DOHH2 (cell line): ENCODE data around the gene AHCTF1.
"Not testable (repeated sequence)": the region's sequence is repeated elsewhere in the genome, so short reads cannot be mapped to it uniquely, and the experiment has no call there.

Source experiments
- H3F3A ChIP-seq: fragments of 200-600 bp; sonication (generic), shearing (Covaris generic); 2 replicates; pipeline ENCODE4 v1.6.0; 2016; ENCODE audit warnings: antibody characterized with exemption, mild to moderate bottlenecking; ENCODE audit not compliant: control insufficient read depth, insufficient read depth
- H3K27ac ChIP-seq: fragments of 200-600 bp; sonication (generic); 2 replicates; pipeline ENCODE4 v1.5.1; 2014; ENCODE audit warnings: low read depth, mild to moderate bottlenecking, low read length, moderate library complexity
- H3K27me3 ChIP-seq: fragments of 200-600 bp; sonication (generic); 2 replicates; pipeline ENCODE4 v1.6.1; 2014; ENCODE audit warnings: mild to moderate bottlenecking, low read length, mixed read lengths; ENCODE audit not compliant: control insufficient read depth
- H3K36me3 ChIP-seq: fragments of 200-600 bp; sonication (generic); 2 replicates; pipeline ENCODE4 v1.6.1; 2014; ENCODE audit warnings: mild to moderate bottlenecking, low read length, moderate library complexity, mixed read lengths; ENCODE audit not compliant: control insufficient read depth
- H3K4me1 ChIP-seq: fragments of 200-600 bp; sonication (generic); 2 replicates; pipeline ENCODE4 v1.6.1; 2014; ENCODE audit warnings: mild to moderate bottlenecking, low read length, mixed read lengths; ENCODE audit not compliant: control insufficient read depth
- H3K4me2 ChIP-seq: fragments of 200-600 bp; sonication (generic); 2 replicates; pipeline ENCODE4 v1.6.0; 2014; ENCODE audit warnings: mild to moderate bottlenecking, low read length, moderate library complexity
- H3K4me3 ChIP-seq: fragments of 200-600 bp; sonication (generic); 2 replicates; pipeline ENCODE4 v1.5.1; 2014; ENCODE audit warnings: mild to moderate bottlenecking, low read length, mixed read lengths
- H3K79me2 ChIP-seq: fragments of 200-600 bp; sonication (generic); 2 replicates; pipeline ENCODE4 v1.6.1; 2014; ENCODE audit warnings: mild to moderate bottlenecking, low read length, mixed read lengths; ENCODE audit not compliant: control insufficient read depth
- H3K9me2 ChIP-seq: fragments of 200-600 bp; sonication (generic); replicated peaks from 2 replicates; pipeline ENCODE4 v1.6.1; 2014; ENCODE audit warnings: mild to moderate bottlenecking, low read length, mixed read lengths; ENCODE audit not compliant: control insufficient read depth
- H3K9me3 ChIP-seq: fragments of 200-600 bp; sonication (generic); 2 replicates; pipeline ENCODE4 v1.6.1; 2014; ENCODE audit warnings: antibody characterized with exemption, low read length, mixed read lengths; ENCODE audit not compliant: control insufficient read depth, insufficient read depth
- H4K20me1 ChIP-seq: fragments of 200-600 bp; sonication (generic); 2 replicates; pipeline ENCODE4 v1.6.0; 2014; ENCODE audit warnings: low read depth, mild to moderate bottlenecking, antibody characterized with exemption, low read length, moderate library complexity; ENCODE audit not compliant: control insufficient read depth, insufficient read depth
- CTCF ChIP-seq: fragments of 200-600 bp; sonication (generic); IDR thresholded peaks from one replicate; pipeline ENCODE4 v1.5.1; 2014; ENCODE audit warnings: antibody characterized with exemption, mild to moderate bottlenecking, low read depth, low read length; ENCODE audit not compliant: poor library complexity, severe bottlenecking
- EZH2phosphoT487 ChIP-seq: fragments of 200-600 bp; sonication (generic); IDR thresholded peaks from 2 replicates; pipeline ENCODE4 v1.6.1; 2017; ENCODE audit warnings: borderline replicate concordance, mild to moderate bottlenecking, antibody characterized with exemption, low read length, moderate library complexity, mixed read lengths

AHCTF1 gene

GRCh38 chr1:246865921-246866320 is 65.8 kb downstream of the AHCTF1 start:
- H3K36me3 ChIP-seq = peaks cover 82% of the 10 kb centered on the region
- no peak overlapping the region for H3K27ac ChIP-seq

GRCh38 chr1:246863791-246864190 is 68.0 kb downstream of the AHCTF1 start:
- not testable (repeated sequence) for H3K4me1 ChIP-seq, H4K20me1 ChIP-seq, H3K4me2 ChIP-seq, H3F3A ChIP-seq, H3K4me3 ChIP-seq, H3K27me3 ChIP-seq, H3K9me2 ChIP-seq, H3K9me3 ChIP-seq, H3K27ac ChIP-seq, H3K79me2 ChIP-seq
- H3K36me3 ChIP-seq = peaks cover 83% of the 10 kb centered on the region

More at GRCh38 chr1:246865921-246866320, 65.8 kb downstream of the AHCTF1 start:
- no peak overlapping the region for H3K4me2 ChIP-seq
- H3K4me1 ChIP-seq = no peaks in the 10 kb centered on the region
- H3F3A ChIP-seq = 0 out of 2 replicates have a peak, but pooled peaks cover 6% of the 10 kb centered on the region
- no peak for TF ChIP-seq CTCF
- no peak for TF ChIP-seq EZH2phosphoT487
- H3K9me3 ChIP-seq = no peaks in the 10 kb centered on the region
- H3K79me2 ChIP-seq = peaks cover 6% of the 10 kb centered on the region; the same call in 1 of the 2 replicates
- no peaks in the 10 kb centered on the region for H3K9me2 ChIP-seq
- 0 out of 2 replicates have a peak, but pooled peaks cover 3% of the 10 kb centered on the region for H4K20me1 ChIP-seq
- H3K4me3 ChIP-seq = no peak overlapping the region
- no peaks in the 10 kb centered on the region for H3K27me3 ChIP-seq

- no peak overlapping the region for H3K4me2 ChIP-seq
- H3K4me1 ChIP-seq = no peaks in the 10 kb centered on the region
- no peaks in the 10 kb centered on the region for H3K9me3 ChIP-seq
- H4K20me1 ChIP-seq = no peaks in the 10 kb centered on the region
- TF ChIP-seq CTCF (no peak), EZH2phosphoT487 (no peak)
- H3K9me2 ChIP-seq = no peaks in the 10 kb centered on the region
- H3K4me3 ChIP-seq = no peak overlapping the region
- no peak overlapping the region for H3K27ac ChIP-seq
- peaks cover 85% of the 10 kb centered on the region for H3K36me3 ChIP-seq
- no peaks in the 10 kb centered on the region for H3K27me3 ChIP-seq
- H3K79me2 ChIP-seq = no peaks in the 10 kb centered on the region
- no peaks in the 10 kb centered on the region for H3F3A ChIP-seq
These were observed 71.3 kb downstream of the AHCTF1 start for GRCh38 chr1:246860401-246860800.

- TF ChIP-seq CTCF = no peak
- TF ChIP-seq EZH2phosphoT487 = no peak
- no peaks in the 10 kb centered on the region for H3K27me3 ChIP-seq
- no peaks in the 10 kb centered on the region for H3K9me2 ChIP-seq
- no peak overlapping the region for H3K27ac ChIP-seq
- no peaks in the 10 kb centered on the region for H3F3A ChIP-seq
- H4K20me1 ChIP-seq = no peaks in the 10 kb centered on the region
- H3K4me2 ChIP-seq = no peak overlapping the region
- no peaks in the 10 kb centered on the region for H3K4me1 ChIP-seq
- no peaks in the 10 kb centered on the region for H3K9me3 ChIP-seq
- H3K79me2 ChIP-seq = no peaks in the 10 kb centered on the region
- H3K36me3 ChIP-seq = peaks cover 91% of the 10 kb centered on the region
- no peak overlapping the region for H3K4me3 ChIP-seq
These were observed 75.4 kb downstream of the AHCTF1 start for GRCh38 chr1:246856371-246856770.

- H3K36me3 ChIP-seq = peaks cover 86% of the 10 kb centered on the region
- H3K9me3 ChIP-seq, H3K27me3 ChIP-seq, H3K27ac ChIP-seq, H3K4me2 ChIP-seq, H3K4me1 ChIP-seq, H3K9me2 ChIP-seq, H3F3A ChIP-seq, H3K79me2 ChIP-seq, H3K4me3 ChIP-seq, H4K20me1 ChIP-seq: not testable (repeated sequence)
These were observed 81.1 kb downstream of the AHCTF1 start for GRCh38 chr1:246850640-246851039.
